Esophagus muscularis mucosa (tissue), 3 donors: Measurements from ENCODE around the gene TRIM38.

Source experiments
- EP300 ChIP-seq: sonication (generic); formaldehyde crosslinking; IDR thresholded peaks from one replicate; pipeline ENCODE4 v1.6.1; 2017; ENCODE audit warnings: antibody characterized with exemption
- TF ChIP-seq, protein P1 (sequence below), 3 experiments: fragments of 200-600 bp in 2 of 3; fragments of 450-650 bp in 1 of 3; sonication (generic) in 2 of 3; IDR thresholded peaks; one replicate each; pipeline ENCODE4 v1.5.1; 2017 to 2019; ENCODE audit warnings: antibody characterized with exemption in 3 of 3, mild to moderate bottlenecking in 2 of 3, moderate library complexity in 1 of 3

DNA sequence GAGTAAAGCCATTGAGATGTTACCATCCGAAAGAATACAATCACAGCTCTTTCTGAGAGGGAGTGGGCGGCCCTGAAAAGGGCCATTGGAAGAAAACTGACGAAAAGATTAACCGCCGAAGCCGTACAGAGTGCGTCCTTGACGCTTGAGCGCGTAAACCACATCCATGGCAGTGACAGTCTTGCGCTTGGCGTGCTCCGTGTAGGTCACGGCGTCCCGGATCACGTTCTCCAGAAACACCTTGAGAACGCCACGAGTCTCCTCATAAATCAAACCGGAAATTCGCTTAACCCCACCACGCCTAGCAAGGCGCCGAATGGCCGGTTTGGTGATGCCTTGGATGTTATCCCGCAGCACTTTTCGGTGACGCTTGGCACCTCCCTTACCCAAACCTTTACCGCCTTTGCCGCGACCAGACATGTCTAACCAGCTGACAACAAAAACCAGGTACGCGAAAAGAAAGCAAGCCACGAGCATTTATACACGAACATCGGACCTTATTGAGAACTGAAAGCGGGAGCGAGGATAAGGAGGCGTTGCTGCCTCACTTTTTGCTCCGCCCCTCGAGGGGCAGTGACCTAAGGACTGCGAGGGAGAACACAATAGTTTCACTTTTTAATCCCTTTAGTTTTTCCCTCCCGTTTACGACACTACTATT lies 64.4 kb downstream of the TRIM38 start:
- no peak for TF ChIP-seq EP300
- TF ChIP-seq, protein P1, sequence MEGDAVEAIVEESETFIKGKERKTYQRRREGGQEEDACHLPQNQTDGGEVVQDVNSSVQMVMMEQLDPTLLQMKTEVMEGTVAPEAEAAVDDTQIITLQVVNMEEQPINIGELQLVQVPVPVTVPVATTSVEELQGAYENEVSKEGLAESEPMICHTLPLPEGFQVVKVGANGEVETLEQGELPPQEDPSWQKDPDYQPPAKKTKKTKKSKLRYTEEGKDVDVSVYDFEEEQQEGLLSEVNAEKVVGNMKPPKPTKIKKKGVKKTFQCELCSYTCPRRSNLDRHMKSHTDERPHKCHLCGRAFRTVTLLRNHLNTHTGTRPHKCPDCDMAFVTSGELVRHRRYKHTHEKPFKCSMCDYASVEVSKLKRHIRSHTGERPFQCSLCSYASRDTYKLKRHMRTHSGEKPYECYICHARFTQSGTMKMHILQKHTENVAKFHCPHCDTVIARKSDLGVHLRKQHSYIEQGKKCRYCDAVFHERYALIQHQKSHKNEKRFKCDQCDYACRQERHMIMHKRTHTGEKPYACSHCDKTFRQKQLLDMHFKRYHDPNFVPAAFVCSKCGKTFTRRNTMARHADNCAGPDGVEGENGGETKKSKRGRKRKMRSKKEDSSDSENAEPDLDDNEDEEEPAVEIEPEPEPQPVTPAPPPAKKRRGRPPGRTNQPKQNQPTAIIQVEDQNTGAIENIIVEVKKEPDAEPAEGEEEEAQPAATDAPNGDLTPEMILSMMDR (IDR thresholded peaks at IDR 0.05) = no peak
